Measurements from ENCODE around the gene PARP16.

Gene PARP16

DNA sequence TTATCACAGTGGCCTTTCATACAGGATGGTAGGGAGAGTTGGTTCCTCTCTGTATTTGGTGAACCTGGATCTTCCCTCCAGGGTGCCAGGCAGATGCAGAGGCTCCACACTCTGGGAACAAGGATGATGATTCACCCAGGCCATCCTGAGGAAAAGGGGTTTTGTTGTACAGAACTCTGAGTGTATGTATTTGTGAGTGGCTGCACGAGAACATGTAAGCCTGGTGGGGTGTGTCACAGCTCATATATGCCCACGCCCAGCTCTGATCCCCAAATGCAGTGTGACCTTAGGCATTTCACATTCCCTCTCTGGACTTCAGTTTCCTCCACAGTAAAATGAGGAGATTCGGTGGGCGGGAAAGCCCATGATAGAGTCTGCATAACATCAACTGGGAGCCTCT, 63.8 kb downstream of the PARP16 start:
- no peak for DNase-seq
- TF ChIP-seq, protein P1, sequence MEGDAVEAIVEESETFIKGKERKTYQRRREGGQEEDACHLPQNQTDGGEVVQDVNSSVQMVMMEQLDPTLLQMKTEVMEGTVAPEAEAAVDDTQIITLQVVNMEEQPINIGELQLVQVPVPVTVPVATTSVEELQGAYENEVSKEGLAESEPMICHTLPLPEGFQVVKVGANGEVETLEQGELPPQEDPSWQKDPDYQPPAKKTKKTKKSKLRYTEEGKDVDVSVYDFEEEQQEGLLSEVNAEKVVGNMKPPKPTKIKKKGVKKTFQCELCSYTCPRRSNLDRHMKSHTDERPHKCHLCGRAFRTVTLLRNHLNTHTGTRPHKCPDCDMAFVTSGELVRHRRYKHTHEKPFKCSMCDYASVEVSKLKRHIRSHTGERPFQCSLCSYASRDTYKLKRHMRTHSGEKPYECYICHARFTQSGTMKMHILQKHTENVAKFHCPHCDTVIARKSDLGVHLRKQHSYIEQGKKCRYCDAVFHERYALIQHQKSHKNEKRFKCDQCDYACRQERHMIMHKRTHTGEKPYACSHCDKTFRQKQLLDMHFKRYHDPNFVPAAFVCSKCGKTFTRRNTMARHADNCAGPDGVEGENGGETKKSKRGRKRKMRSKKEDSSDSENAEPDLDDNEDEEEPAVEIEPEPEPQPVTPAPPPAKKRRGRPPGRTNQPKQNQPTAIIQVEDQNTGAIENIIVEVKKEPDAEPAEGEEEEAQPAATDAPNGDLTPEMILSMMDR (IDR thresholded peaks at IDR 0.05; ENCODE audit: low read depth, low read length): no peak
- no peaks in the 10 kb centered on the region for H3K9me3 ChIP-seq (ENCODE audit: severe bottlenecking)
- H3K4me3 ChIP-seq (ENCODE audit: low read depth, low read length): no peak overlapping the region
- H3K36me3 ChIP-seq: no peaks in the 10 kb centered on the region
- no peaks in the 10 kb centered on the region for H3K27me3 ChIP-seq (ENCODE audit: insufficient read depth, low read depth, severe bottlenecking)
- H3K27ac ChIP-seq: no peak overlapping the region

DNA sequence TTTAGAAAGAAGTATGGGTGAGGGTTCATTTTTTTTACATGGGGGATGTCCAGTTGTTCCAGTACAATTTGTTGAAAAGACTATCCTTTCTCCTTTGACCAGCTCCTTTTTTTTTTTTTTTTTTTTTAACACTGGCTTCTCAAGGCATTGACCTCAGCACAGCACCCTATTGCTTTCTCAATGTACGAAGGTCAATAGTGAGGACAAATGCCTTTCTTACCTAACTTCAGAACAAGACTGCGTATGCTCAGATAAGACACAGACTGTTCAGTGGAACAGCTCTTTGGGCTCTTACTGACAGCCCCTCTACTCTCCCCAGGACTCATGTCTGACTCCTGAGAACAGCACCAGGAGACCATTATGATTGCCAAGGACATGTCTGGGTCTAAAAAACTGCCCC, 65.0 kb downstream of the PARP16 start:
- no peak for DNase-seq
- Histone ChIP-seq H3K36me3 (no peaks in the 10 kb centered on the region), H3K27me3 (ENCODE audit: insufficient read depth, low read depth, severe bottlenecking) (no peaks in the 10 kb centered on the region), H3K27ac (no peak overlapping the region), H3K9me3 (ENCODE audit: severe bottlenecking) (no peaks in the 10 kb centered on the region), H3K4me3 (ENCODE audit: low read depth, low read length) (no peak overlapping the region)
- TF ChIP-seq, protein P1 (IDR thresholded peaks at IDR 0.05; ENCODE audit: low read depth, low read length): no peak

DNA sequence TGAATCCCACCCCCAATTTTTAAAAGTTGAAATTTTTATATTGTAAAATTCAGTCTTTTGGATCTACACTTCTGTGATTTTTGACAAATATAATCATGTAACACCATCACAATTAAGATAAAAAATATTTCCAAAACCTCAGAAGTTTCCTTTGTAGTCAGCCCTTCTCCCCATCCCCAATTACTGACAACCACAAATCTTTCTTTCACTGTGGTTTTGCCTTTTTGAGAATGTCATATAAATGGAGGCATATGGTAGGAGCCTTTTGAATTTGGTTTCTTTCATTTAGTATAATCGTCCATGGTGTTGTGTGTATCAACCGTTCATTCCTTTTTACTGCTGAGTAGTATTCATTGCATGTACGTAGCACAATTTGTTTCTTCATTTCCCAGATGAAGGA, 67.5 kb downstream of the PARP16 start:
- TF ChIP-seq, protein P1 (IDR thresholded peaks at IDR 0.05; ENCODE audit: low read depth, low read length): no peak
- no peak for DNase-seq
- Histone ChIP-seq H3K36me3 (no peaks in the 10 kb centered on the region), H3K4me3 (ENCODE audit: low read depth, low read length) (no peak overlapping the region), H3K27me3 (ENCODE audit: insufficient read depth, low read depth, severe bottlenecking) (no peaks in the 10 kb centered on the region), H3K9me3 (ENCODE audit: severe bottlenecking) (no peaks in the 10 kb centered on the region), H3K27ac (no peak overlapping the region)

DNA sequence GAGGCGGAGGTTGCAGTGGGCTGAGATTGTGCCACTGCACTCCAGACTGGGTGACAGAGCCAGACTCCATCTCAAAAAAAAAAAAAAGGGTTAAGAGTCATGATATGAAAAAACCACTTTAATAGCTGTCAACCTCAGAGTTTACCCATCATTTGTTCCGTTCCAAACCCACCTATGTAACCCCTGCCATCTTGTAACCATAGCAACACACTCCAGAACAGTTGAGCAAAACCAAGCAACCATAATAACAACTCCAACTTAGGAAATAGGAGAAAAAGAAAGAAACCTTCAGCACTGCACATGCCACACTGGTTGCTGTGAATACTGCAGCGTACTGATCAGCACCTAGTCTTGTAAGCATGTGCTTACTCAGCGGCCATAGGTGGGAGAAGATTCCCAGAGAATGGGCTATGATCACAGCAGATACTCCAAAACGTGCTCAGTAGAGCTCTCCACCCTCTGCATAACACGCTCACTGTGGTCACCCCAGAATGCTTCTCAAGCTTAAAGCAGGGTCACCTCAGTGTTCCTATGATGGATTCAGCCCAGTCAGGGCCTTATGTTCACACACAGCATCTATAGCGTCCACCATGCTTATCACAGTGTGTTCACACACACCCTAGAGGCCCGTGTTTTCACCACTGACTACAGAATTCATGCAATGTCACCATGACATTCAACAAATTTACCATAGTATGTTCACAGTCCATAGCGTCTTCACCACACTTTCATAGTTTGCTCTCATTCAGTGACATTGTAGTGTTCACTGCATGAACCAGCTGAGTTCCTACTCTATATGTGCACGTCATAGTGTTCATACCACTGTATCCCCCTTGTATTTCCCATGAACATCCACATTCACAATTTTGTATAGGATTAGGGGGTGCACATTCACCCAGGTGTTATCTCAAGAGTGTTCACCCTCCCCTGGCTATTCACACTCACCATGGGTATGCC, 68.9 kb downstream of the PARP16 start:
- no peak for DNase-seq
- Histone ChIP-seq H3K36me3 (no peaks in the 10 kb centered on the region), H3K4me3 (ENCODE audit: low read depth, low read length) (no peak overlapping the region), H3K27me3 (ENCODE audit: insufficient read depth, low read depth, severe bottlenecking) (no peaks in the 10 kb centered on the region), H3K27ac (no peak overlapping the region), H3K9me3 (ENCODE audit: severe bottlenecking) (no peaks in the 10 kb centered on the region)
- TF ChIP-seq, protein P1 (IDR thresholded peaks at IDR 0.05; ENCODE audit: low read depth, low read length): no peak

DNA sequence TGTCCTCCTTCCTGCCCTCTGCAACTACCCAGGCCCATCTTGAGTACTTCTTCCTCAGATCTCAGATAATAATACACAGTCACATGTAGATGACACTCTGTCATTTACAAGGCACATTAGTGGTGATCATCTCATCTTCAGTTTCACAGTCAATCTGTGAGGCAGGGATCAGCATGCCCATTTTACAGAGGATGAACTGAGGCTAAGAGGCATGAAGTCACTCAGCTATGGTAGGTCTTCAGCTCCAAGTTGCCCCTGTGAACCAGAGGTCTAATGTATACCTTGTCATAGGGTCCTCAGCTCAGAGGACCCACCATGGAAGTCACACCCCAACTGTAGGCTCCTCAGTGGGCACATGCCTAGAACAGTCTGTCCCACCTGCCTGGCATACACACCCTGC, 71.2 kb downstream of the PARP16 start:
- no peak overlapping the region for H3K27ac ChIP-seq
- no peak for DNase-seq
- no peaks in the 10 kb centered on the region for H3K9me3 ChIP-seq (ENCODE audit: severe bottlenecking)
- no peak overlapping the region for H3K4me3 ChIP-seq (ENCODE audit: low read depth, low read length)
- H3K36me3 ChIP-seq: no peaks in the 10 kb centered on the region
- H3K27me3 ChIP-seq (ENCODE audit: insufficient read depth, low read depth, severe bottlenecking): no peaks in the 10 kb centered on the region
- TF ChIP-seq, protein P1 (IDR thresholded peaks at IDR 0.05; ENCODE audit: low read depth, low read length): no peak
